ENCODE measurements around the gene EME1. TPM values are rescaled to one million over a fixed set of nuclear protein-coding genes. Genes with fewer than 3 reads are reported as not detected.

The EME1 gene
- total and polyA plus RNA-seq, 2 of the 13 experiments (the other 11 are each of a cell fraction or from before 2014, with no cell fraction given) = 20.7 to 24.6 TPM

DNA sequence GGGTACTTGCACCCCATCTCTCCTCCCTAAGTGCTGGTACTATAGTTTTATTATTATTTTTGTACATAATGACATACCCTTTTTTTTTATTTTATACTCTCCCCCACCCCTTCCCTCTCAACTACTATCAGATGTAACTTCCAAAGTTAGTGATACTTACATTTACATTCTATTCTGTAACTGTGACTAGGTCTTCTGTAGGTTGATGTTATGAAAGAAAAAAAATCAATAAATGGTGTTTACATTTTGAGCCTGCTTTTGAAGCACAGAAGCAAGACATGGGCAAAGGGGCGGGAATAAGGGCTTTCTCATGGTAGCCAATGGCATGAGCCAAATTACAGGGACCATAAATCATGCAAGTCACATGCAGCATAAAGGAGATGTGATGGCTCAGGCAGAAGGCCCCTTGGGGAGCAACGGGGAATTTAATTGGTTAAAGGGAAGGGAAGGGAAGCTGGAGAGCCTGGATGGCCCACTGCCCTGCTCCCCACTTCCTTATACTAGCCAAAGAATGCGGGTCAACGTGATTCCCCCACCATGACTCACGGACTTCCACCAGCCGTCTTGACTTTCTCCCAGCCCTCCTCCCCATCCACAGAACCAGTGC, 50.6 kb downstream of the EME1 start (continued):
- TF ChIP-seq, protein P1, sequence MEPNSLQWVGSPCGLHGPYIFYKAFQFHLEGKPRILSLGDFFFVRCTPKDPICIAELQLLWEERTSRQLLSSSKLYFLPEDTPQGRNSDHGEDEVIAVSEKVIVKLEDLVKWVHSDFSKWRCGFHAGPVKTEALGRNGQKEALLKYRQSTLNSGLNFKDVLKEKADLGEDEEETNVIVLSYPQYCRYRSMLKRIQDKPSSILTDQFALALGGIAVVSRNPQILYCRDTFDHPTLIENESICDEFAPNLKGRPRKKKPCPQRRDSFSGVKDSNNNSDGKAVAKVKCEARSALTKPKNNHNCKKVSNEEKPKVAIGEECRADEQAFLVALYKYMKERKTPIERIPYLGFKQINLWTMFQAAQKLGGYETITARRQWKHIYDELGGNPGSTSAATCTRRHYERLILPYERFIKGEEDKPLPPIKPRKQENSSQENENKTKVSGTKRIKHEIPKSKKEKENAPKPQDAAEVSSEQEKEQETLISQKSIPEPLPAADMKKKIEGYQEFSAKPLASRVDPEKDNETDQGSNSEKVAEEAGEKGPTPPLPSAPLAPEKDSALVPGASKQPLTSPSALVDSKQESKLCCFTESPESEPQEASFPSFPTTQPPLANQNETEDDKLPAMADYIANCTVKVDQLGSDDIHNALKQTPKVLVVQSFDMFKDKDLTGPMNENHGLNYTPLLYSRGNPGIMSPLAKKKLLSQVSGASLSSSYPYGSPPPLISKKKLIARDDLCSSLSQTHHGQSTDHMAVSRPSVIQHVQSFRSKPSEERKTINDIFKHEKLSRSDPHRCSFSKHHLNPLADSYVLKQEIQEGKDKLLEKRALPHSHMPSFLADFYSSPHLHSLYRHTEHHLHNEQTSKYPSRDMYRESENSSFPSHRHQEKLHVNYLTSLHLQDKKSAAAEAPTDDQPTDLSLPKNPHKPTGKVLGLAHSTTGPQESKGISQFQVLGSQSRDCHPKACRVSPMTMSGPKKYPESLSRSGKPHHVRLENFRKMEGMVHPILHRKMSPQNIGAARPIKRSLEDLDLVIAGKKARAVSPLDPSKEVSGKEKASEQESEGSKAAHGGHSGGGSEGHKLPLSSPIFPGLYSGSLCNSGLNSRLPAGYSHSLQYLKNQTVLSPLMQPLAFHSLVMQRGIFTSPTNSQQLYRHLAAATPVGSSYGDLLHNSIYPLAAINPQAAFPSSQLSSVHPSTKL (CRISPR knock-in tag; IDR thresholded peaks at IDR 0.05) = peak; percentile 95
- no peak for TF ChIP-seq MAZ (IDR thresholded peaks at IDR 0.05; ENCODE audit: borderline replicate concordance, low read depth, low read length)
- peak; percentile 39; the same call in 1 of the 2 replicates for TF ChIP-seq MAZ (CRISPR knock-in tag; IDR thresholded peaks at IDR 0.05; ENCODE audit: low read depth)
- TF ChIP-seq, protein P2, sequence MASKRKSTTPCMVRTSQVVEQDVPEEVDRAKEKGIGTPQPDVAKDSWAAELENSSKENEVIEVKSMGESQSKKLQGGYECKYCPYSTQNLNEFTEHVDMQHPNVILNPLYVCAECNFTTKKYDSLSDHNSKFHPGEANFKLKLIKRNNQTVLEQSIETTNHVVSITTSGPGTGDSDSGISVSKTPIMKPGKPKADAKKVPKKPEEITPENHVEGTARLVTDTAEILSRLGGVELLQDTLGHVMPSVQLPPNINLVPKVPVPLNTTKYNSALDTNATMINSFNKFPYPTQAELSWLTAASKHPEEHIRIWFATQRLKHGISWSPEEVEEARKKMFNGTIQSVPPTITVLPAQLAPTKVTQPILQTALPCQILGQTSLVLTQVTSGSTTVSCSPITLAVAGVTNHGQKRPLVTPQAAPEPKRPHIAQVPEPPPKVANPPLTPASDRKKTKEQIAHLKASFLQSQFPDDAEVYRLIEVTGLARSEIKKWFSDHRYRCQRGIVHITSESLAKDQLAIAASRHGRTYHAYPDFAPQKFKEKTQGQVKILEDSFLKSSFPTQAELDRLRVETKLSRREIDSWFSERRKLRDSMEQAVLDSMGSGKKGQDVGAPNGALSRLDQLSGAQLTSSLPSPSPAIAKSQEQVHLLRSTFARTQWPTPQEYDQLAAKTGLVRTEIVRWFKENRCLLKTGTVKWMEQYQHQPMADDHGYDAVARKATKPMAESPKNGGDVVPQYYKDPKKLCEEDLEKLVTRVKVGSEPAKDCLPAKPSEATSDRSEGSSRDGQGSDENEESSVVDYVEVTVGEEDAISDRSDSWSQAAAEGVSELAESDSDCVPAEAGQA (IDR thresholded peaks at IDR 0.05; ENCODE audit: low read depth) = 0 out of 2 replicates have a peak, but pooled peaks have one; percentile 46
- TF ChIP-seq, protein P2 (CRISPR knock-in tag; IDR thresholded peaks at IDR 0.05; ENCODE audit: borderline replicate concordance) = no peak
- TF ChIP-seq, protein P3, sequence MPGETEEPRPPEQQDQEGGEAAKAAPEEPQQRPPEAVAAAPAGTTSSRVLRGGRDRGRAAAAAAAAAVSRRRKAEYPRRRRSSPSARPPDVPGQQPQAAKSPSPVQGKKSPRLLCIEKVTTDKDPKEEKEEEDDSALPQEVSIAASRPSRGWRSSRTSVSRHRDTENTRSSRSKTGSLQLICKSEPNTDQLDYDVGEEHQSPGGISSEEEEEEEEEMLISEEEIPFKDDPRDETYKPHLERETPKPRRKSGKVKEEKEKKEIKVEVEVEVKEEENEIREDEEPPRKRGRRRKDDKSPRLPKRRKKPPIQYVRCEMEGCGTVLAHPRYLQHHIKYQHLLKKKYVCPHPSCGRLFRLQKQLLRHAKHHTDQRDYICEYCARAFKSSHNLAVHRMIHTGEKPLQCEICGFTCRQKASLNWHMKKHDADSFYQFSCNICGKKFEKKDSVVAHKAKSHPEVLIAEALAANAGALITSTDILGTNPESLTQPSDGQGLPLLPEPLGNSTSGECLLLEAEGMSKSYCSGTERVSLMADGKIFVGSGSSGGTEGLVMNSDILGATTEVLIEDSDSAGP (CRISPR knock-in tag; IDR thresholded peaks at IDR 0.05; ENCODE audit: borderline replicate concordance) = 0 out of 2 replicates have a peak, but pooled peaks have one; percentile 25
- no peak for TF ChIP-seq ZNF747 (CRISPR knock-in tag; IDR thresholded peaks at IDR 0.05; ENCODE audit: borderline replicate concordance)
- TF ChIP-seq, protein P4, sequence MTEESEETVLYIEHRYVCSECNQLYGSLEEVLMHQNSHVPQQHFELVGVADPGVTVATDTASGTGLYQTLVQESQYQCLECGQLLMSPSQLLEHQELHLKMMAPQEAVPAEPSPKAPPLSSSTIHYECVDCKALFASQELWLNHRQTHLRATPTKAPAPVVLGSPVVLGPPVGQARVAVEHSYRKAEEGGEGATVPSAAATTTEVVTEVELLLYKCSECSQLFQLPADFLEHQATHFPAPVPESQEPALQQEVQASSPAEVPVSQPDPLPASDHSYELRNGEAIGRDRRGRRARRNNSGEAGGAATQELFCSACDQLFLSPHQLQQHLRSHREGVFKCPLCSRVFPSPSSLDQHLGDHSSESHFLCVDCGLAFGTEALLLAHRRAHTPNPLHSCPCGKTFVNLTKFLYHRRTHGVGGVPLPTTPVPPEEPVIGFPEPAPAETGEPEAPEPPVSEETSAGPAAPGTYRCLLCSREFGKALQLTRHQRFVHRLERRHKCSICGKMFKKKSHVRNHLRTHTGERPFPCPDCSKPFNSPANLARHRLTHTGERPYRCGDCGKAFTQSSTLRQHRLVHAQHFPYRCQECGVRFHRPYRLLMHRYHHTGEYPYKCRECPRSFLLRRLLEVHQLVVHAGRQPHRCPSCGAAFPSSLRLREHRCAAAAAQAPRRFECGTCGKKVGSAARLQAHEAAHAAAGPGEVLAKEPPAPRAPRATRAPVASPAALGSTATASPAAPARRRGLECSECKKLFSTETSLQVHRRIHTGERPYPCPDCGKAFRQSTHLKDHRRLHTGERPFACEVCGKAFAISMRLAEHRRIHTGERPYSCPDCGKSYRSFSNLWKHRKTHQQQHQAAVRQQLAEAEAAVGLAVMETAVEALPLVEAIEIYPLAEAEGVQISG (CRISPR knock-in tag; IDR thresholded peaks at IDR 0.05) = peak; percentile 78
- TF ChIP-seq, protein P5, sequence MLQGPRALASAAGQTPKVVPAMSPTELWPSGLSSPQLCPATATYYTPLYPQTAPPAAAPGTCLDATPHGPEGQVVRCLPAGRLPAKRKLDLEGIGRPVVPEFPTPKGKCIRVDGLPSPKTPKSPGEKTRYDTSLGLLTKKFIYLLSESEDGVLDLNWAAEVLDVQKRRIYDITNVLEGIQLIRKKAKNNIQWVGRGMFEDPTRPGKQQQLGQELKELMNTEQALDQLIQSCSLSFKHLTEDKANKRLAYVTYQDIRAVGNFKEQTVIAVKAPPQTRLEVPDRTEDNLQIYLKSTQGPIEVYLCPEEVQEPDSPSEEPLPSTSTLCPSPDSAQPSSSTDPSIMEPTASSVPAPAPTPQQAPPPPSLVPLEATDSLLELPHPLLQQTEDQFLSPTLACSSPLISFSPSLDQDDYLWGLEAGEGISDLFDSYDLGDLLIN (CRISPR knock-in tag; IDR thresholded peaks at IDR 0.05; ENCODE audit: borderline replicate concordance) = no peak
- TF ChIP-seq ESRRA (CRISPR knock-in tag; IDR thresholded peaks at IDR 0.05; ENCODE audit: low read depth) = peak; percentile 49; the same call in 1 of the 2 replicates
- peak; percentile 63; the same call in 1 of the 2 replicates for TF ChIP-seq NR2F6 (IDR thresholded peaks at IDR 0.05)
- TF ChIP-seq NR2F6 (CRISPR knock-in tag; IDR thresholded peaks at IDR 0.05) = peak; percentile 69
- no peak; the same call in 1 of the 2 replicates for TF ChIP-seq YEATS4 (CRISPR knock-in tag; IDR thresholded peaks at IDR 0.05; ENCODE audit: borderline replicate concordance)
